Measurements from ENCODE around the gene ADGRF5.

DNA sequence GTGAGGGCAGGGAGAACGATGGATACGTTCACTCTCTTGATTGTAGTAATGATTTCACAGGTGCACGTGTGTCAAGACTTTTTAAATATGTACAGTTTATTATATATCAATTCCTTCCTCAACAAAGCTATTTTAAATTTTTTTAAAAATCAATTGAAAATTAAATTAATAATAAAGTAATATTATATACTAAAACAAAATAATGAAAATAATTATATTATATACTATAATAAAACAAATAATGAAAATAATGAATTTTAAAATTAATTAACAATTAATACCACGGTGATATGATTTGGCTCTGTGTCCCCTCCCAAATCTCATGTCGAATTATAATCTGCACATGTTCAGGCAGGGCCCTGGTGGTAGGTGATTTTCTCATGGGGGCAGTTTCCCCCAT lies 42.7 kb downstream of the ADGRF5 start:
- TF ChIP-seq, protein P1, sequence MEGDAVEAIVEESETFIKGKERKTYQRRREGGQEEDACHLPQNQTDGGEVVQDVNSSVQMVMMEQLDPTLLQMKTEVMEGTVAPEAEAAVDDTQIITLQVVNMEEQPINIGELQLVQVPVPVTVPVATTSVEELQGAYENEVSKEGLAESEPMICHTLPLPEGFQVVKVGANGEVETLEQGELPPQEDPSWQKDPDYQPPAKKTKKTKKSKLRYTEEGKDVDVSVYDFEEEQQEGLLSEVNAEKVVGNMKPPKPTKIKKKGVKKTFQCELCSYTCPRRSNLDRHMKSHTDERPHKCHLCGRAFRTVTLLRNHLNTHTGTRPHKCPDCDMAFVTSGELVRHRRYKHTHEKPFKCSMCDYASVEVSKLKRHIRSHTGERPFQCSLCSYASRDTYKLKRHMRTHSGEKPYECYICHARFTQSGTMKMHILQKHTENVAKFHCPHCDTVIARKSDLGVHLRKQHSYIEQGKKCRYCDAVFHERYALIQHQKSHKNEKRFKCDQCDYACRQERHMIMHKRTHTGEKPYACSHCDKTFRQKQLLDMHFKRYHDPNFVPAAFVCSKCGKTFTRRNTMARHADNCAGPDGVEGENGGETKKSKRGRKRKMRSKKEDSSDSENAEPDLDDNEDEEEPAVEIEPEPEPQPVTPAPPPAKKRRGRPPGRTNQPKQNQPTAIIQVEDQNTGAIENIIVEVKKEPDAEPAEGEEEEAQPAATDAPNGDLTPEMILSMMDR (conservative IDR thresholded peaks at IDR 0.05; ENCODE audit: low read length) = no peak
- TF ChIP-seq EZH2phosphoT487 (IDR thresholded peaks at IDR 0.05; ENCODE audit: borderline replicate concordance) = no peak

Measured in Loucy (cell line).